H1 (cell line): Measurements from ENCODE around the gene SSTR1. TPM values are rescaled to one million over a fixed set of nuclear protein-coding genes. Genes with fewer than 3 reads are reported as not detected.

ENCODE experiments used
- RNF2 ChIP-seq: fragments of 200-900, 300-1000 bp; sonication (generic); IDR thresholded peaks from 2 replicates; pipeline ENCODE4 v1.7.1; 2016; ENCODE audit warnings: borderline replicate concordance, low read depth, mild to moderate bottlenecking, antibody characterized with exemption, low read length; ENCODE audit not compliant: poor library complexity, severe bottlenecking; ENCODE audit errors: missing control alignments
- polyA plus RNA-seq, 7 experiments: library from polyadenylated mRNA; depleted of rRNA in 3 of 7; stranded (reverse) in 5 of 7; unstranded in 2 of 7; fragments of >200 nt in 5 of 7; fragments of 200-250 nt in 2 of 7; gene quantifications; 1 replicate in 5 of 7; 2 replicates in 1 of 7; 4 replicates in 1 of 7; pipeline versions ENCODE4 v1.2.1 to v1.2.3, GENCODE V29; 2011 to 2013; ENCODE audit warnings: missing spikeins in 2 of 7, mixed read lengths in 2 of 7
- total RNA-seq: library from RNA; stranded (reverse); fragmentation: NEBNext Ultra II Directional; extraction: Animal tissue kit (Norgen Biotek cat#: 25700); gene quantifications from 2 replicates; pipeline ENCODE4 v1.2.1, GENCODE V29; 2021

Gene SSTR1
- total and polyA plus RNA-seq, 2 of the 8 experiments (the other 6 are each of a cell fraction or from before 2014, with no cell fraction given): 0.82 to 0.93 TPM

- TF ChIP-seq RNF2: no peak
Measured at GRCh38 chr14:38197001-38197783, 10.5 kb upstream of the SSTR1 start (continued).
